SU-DHL-6 (cell line): ENCODE data around the gene REG4.
"Not testable (repeated sequence)": the region's sequence is repeated elsewhere in the genome, so short reads cannot be mapped to it uniquely, and the experiment has no call there.

Source experiments
- EZH2phosphoT487 ChIP-seq: fragments of 200-600 bp; sonication (generic), shearing (Covaris generic); conservative IDR thresholded peaks from 2 replicates; pipeline ENCODE4 v1.6.1; 2018; ENCODE audit warnings: mild to moderate bottlenecking, antibody characterized with exemption, low read length, moderate library complexity, mixed read lengths
- TF ChIP-seq, protein P1 (sequence below): fragments of 200-600 bp; sonication (generic); IDR thresholded peaks from one replicate; pipeline ENCODE4 v1.5.1; 2017; ENCODE audit warnings: antibody characterized with exemption, mild to moderate bottlenecking, low read length, moderate library complexity; ENCODE audit not compliant: insufficient read depth, poor library complexity, severe bottlenecking

DNA sequence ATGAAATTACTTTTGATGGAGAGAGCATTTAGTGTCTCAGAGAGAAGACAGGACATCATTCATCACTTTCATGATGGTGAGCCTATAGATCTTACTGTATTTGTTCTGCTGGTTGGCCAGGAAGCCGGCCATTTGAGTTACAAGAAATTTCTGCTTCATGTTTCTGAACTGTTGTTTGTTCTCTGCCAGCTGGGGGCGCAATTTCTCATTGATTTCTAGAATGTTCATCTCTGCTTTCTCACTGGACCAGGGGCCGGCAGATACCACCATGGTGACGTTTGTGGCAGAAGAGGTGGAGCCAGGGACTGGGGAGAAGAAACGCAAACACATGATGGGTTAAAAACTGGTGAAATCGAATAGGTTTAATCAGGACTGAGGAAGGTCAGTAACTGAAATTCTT, 32.9 kb upstream of the REG4 start:
- TF ChIP-seq, protein P1, sequence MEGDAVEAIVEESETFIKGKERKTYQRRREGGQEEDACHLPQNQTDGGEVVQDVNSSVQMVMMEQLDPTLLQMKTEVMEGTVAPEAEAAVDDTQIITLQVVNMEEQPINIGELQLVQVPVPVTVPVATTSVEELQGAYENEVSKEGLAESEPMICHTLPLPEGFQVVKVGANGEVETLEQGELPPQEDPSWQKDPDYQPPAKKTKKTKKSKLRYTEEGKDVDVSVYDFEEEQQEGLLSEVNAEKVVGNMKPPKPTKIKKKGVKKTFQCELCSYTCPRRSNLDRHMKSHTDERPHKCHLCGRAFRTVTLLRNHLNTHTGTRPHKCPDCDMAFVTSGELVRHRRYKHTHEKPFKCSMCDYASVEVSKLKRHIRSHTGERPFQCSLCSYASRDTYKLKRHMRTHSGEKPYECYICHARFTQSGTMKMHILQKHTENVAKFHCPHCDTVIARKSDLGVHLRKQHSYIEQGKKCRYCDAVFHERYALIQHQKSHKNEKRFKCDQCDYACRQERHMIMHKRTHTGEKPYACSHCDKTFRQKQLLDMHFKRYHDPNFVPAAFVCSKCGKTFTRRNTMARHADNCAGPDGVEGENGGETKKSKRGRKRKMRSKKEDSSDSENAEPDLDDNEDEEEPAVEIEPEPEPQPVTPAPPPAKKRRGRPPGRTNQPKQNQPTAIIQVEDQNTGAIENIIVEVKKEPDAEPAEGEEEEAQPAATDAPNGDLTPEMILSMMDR: peak; percentile 20
- TF ChIP-seq EZH2phosphoT487: not testable (repeated sequence)
